ENCODE measurements around the gene ZFAND2A. TPM values are rescaled to one million over a fixed set of nuclear protein-coding genes. Genes with fewer than 3 reads are reported as not detected.

ZFAND2A gene
- 10 to 100 TPM; 23.9 to 29.2 (median 26.7) TPM for total RNA-seq

GRCh38 chr7:1159891-1160669 is at the start of gene ZFAND2A:
ZFAND2A (minus strand) TSS chr7:1160196; CDS start chr7:1158212, 1,984 bp downstream.
- TF ChIP-seq CTCF (IDR thresholded peaks at IDR 0.05; ENCODE audit: low read depth), result no peak

- no peak for TF ChIP-seq CTCF (IDR thresholded peaks at IDR 0.05; ENCODE audit: low read depth)
These were observed 49.1 kb upstream of the ZFAND2A start for GRCh38 chr7:1209097-1209496.

GRCh38 chr7:1204460-1205140 is 44.6 kb upstream of the ZFAND2A start:
- no peak for TF ChIP-seq CTCF (IDR thresholded peaks at IDR 0.05; ENCODE audit: low read depth)

- TF ChIP-seq CTCF (IDR thresholded peaks at IDR 0.05; ENCODE audit: low read depth), result no peak
These were observed 41.9 kb upstream of the ZFAND2A start for GRCh38 chr7:1201916-1202315.

- TF ChIP-seq CTCF (IDR thresholded peaks at IDR 0.05; ENCODE audit: low read depth), result no peak
These were observed 40.0 kb upstream of the ZFAND2A start for GRCh38 chr7:1200045-1200444.

- no peak for TF ChIP-seq CTCF (IDR thresholded peaks at IDR 0.05; ENCODE audit: low read depth)
These were observed 38.1 kb upstream of the ZFAND2A start for GRCh38 chr7:1197997-1198625.

GRCh38 chr7:1196950-1197349 is 37.0 kb upstream of the ZFAND2A start:
- TF ChIP-seq CTCF (IDR thresholded peaks at IDR 0.05; ENCODE audit: low read depth), result no peak
